Kidney glomerular epithelial cell (primary cell): ENCODE measurements around the gene TBC1D8.

ENCODE experiments used
- DNase-seq: peaks from one replicate; lab custom pipeline; 2025; lab: John Stamatoyannopoulos, UW

TBC1D8 gene

GRCh38 chr2:101162561-101163330 is 11.6 kb upstream of the TBC1D8 start:
- no peak for DNase-seq

- no peak for DNase-seq
These were observed 10.5 kb upstream of the TBC1D8 start for GRCh38 chr2:101161658-101162057.

GRCh38 chr2:101160454-101160853 is 9.3 kb upstream of the TBC1D8 start:
- DNase-seq, result peak; percentile 22

- no peak for DNase-seq
These were observed 8.3 kb upstream of the TBC1D8 start for GRCh38 chr2:101159526-101159925.

- DNase-seq, result no peak
These were observed 6.1 kb upstream of the TBC1D8 start for GRCh38 chr2:101157272-101157671.

GRCh38 chr2:101153787-101154186 is 2.6 kb upstream of the TBC1D8 start:
- no peak for DNase-seq

- no peak for DNase-seq
These were observed 2.0 kb upstream of the TBC1D8 start for GRCh38 chr2:101153077-101153707.

- DNase-seq, result peak; percentile 67
These were observed 1.3 kb upstream of the TBC1D8 start for GRCh38 chr2:101152272-101153076.

GRCh38 chr2:101151859-101152271 is 683 bp upstream of the TBC1D8 start:
- DNase-seq, result no peak

GRCh38 chr2:101150306-101151145 is 656 bp downstream of the TBC1D8 start:
- no peak for DNase-seq

- DNase-seq, result no peak
These were observed 1.7 kb downstream of the TBC1D8 start for GRCh38 chr2:101149241-101150192.

- no peak for DNase-seq
These were observed 2.4 kb downstream of the TBC1D8 start for GRCh38 chr2:101148777-101149176.

- DNase-seq, result no peak
These were observed 3.2 kb downstream of the TBC1D8 start for GRCh38 chr2:101147971-101148370.

- DNase-seq, result no peak
These were observed 4.1 kb downstream of the TBC1D8 start for GRCh38 chr2:101147062-101147461.

- DNase-seq, result no peak
These were observed 4.6 kb downstream of the TBC1D8 start for GRCh38 chr2:101146535-101146934.

- no peak for DNase-seq
These were observed 5.8 kb downstream of the TBC1D8 start for GRCh38 chr2:101145406-101145805.

GRCh38 chr2:101142163-101142562 is 9.0 kb downstream of the TBC1D8 start:
- DNase-seq, result no peak

GRCh38 chr2:101140978-101141655 is 10.1 kb downstream of the TBC1D8 start:
- DNase-seq, result no peak

- no peak for DNase-seq
These were observed 10.9 kb downstream of the TBC1D8 start for GRCh38 chr2:101140237-101140636.

- no peak for DNase-seq
These were observed 11.7 kb downstream of the TBC1D8 start for GRCh38 chr2:101139495-101139894.
